GM18951 (cell line): ENCODE measurements around the gene STX2.

Experiments used
- POLR2A ChIP-seq: IDR thresholded peaks from 4 replicates; pipeline ENCODE4 v1.6.1; 2011; ENCODE audit warnings: mild to moderate bottlenecking; ENCODE audit not compliant: insufficient read length, insufficient read depth; ENCODE audit errors: extremely low read depth
- in situ Hi-C: fragments of 300-500 bp; cut with MboI; formaldehyde crosslinking; loops from one replicate; pipeline ENCODE4 v1.12.0; 2022; ENCODE audit warnings: low sequenced_read_pairs, mixed read lengths, inconsistent platforms; ENCODE audit not compliant: unreplicated experiment

STX2 gene

DNA sequence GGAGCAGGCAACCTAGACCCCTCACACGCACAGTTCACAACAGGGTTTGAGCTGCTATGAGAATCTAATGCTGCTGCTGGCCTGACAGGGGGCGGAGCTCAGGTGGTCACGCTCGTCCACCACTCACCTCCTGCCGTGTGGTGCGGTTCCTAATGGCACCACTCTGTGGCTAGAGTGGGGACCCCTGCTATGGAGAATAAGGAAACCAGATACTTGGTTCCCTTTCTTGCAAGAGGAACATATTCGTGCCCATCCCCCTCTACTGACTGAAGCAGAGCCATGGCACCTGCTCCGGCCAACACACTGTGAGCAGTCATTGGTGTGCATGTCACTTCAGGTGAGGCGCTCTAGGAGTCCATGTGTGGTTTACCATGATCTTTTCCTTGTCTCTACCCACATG, 92.5 kb downstream of the STX2 start:
- in situ Hi-C loops = no loop called here
- no peak for TF ChIP-seq POLR2A

- no peak for TF ChIP-seq POLR2A
- in situ Hi-C loops = no loop called here
These were observed 93.1 kb downstream of the STX2 start for GRCh38 chr12:130745921-130746320.

DNA sequence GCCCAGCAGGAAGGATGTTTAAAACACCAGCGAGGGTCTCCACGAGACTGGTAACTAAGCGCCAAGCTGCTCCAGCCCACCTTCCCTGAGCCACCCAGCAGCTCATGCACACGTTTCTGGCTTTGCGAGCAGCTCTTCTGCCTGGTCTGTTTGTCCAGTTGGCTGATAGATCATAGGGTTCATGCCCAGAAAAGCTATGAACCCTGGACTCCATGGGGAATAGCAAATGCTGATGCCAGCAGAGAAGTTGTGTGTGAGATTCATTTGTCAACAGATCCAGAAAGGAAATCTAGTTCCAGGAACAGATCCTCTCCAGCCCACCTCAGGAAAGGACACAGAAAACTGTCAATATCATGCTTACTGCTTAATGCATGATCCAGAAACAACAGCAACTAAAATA, 94.8 kb downstream of the STX2 start:
- in situ Hi-C loops = no loop called here
- no peak for TF ChIP-seq POLR2A

DNA sequence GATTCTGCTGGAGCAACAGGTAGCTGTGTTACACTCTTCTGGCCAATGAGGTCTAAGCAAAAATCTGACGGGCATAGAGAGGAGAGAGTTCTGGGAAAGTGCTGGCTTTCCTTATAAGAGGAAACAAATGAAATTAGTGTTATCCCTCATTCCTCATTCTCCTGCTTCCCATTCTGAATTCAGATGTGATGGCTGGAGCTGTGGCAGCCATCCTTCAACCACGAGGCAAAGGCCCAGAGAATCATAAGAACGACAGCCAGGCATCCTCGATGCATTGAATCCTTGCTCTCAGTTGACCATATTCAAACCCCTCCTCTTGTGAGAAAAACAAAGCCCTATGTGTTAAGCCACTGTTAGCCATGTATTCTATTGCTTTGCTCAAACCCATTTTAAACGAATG, 95.4 kb downstream of the STX2 start:
- no peak for TF ChIP-seq POLR2A
- in situ Hi-C loops = no loop called here

DNA sequence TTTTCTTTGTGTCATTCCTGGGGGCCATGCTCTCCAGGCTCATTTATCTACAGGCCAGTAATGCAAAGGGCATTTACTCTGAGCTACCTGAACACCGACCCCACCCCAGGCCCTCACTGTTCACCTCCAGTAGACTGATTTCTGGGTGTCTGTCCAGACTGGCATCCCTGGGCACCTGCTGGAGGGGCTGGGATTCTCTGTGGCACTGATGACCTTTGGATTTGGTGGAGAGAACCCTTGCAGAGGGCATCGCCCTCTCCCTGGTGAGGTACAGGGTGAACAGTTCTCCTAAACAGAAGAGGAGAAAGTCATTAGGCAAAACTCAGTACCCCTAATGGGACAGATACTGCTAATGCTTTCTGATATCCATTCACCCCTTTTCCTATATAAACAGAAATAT, 95.9 kb downstream of the STX2 start:
- no peak for TF ChIP-seq POLR2A
- in situ Hi-C loops = no loop called here

GRCh38 chr12:130742716-130743115, 96.3 kb downstream of the STX2 start:
- no peak for TF ChIP-seq POLR2A
- in situ Hi-C loops = no loop called here

GRCh38 chr12:130742112-130742511, 96.9 kb downstream of the STX2 start:
- TF ChIP-seq POLR2A = no peak
- in situ Hi-C loops = no loop called here
